HuH-7.5 (cell line): Measurements from ENCODE around the gene EIPR1.

ENCODE experiments used
- DNase-seq: peaks from one replicate; pipeline ENCODE4 v3.0.0; 2011; ENCODE audit warnings: low spot score

The EIPR1 gene

DNA sequence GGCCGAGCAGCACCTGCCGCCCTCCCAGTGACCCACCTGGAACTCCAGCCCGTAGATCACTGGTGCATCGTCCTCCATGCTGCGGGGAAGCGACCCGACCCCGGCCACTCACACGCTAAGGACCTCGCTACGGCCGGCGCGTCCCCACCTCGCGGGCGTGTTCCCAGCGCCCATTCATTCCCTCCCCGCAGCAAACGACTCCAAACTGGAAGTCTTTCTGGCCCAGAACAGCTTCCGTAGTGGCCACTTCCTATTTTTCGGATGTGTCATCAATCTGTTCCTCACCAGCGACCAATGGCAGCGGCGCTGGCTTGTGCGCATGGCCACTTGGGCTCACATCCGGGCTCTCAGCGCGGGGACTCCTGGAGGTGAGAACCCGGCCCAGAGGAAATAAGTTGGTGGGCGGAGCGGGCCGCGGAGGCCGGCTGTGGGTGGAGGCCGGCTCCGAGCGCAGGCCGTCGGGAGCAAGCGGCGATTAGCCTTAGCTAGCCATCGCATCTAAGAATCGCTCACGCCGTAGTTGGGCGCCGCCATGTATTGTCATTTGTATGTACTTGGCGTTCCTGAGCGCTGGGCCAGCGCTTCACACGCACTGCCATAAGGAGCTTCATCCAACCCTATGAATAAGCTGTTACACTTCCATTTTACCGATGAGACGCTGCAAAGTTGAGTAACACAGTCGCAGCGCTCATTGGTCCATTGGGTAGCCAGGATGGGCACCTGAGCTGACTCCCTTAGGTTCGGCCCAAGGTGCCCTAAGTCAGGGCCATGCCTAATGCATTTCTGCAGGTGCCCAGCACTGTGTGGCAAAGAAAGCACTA, at the start of gene EIPR1:
Gene EIPR1 (minus strand): TSS at position 207 of the 821 bp plus-strand sequence. CDS start 129 bp downstream, at position 78.
- peak; percentile 95 for DNase-seq

DNA sequence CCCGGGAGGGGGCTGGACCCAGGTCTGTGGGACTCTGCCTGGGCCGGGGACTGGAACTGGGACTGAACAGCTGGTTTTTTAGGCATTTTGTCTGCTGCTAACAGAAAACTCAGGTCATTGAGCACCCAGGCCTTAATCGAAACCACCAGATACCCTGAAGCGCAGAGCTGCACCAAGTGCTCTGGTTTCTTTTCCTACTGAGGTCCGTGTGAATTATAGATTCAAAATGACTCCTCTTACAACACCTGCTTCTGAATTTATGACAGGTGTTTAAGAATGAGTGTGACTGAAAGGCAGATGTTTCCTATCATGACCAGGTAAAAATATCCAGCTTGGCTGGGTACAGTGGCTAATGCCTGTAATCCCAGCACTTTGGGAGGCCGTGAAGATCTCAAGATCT, 49.7 kb upstream of the EIPR1 start:
- no peak for DNase-seq

DNA sequence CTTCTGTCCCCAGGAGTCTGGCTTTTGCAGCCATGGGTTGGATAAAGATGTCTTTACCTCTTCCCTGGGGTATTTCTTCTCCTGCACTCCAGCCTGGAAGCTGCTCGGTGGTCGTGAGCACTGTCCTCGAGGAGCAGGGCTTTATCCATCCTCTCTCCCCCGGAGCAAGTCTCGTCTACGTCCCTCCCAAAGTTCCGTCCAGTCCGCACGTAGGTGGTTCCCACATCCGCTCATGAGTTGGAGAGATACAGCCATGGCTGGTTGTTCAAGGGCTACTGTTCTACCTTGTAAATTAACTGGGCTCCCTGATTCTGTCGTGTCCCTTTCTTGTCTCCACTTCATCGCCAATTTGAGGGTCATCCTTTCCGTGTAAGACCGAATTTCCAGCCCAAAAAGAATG, 49.0 kb upstream of the EIPR1 start:
- DNase-seq = no peak

DNA sequence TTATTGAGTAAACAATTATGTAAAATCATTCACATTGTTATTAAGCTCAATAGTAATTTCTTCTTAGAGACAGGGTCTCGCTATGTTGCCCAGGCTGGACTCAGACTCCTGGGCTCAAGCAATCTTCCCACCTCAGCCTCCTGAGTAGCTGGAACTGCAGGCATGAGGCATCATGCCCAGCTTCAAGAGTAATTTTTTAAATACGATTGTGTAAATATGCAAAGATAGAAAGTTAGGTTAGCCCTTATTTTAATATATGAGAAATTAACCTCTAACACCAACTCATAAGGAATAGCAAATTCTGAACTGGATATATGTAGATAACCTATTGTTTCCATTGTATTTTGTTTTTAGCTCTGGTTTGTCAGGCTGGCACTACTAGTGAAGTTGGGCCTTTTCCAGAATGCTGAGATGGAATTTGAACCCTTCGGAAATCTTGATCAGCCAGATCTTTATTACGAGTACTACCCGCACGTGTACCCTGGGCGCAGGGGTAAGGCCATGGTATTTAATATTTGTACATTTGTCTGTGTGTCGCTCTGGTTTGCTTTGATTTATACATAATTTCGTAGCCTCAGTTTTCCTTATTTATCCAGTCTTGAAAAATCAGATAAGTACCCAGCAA, 46.7 kb upstream of the EIPR1 start:
- no peak for DNase-seq

DNA sequence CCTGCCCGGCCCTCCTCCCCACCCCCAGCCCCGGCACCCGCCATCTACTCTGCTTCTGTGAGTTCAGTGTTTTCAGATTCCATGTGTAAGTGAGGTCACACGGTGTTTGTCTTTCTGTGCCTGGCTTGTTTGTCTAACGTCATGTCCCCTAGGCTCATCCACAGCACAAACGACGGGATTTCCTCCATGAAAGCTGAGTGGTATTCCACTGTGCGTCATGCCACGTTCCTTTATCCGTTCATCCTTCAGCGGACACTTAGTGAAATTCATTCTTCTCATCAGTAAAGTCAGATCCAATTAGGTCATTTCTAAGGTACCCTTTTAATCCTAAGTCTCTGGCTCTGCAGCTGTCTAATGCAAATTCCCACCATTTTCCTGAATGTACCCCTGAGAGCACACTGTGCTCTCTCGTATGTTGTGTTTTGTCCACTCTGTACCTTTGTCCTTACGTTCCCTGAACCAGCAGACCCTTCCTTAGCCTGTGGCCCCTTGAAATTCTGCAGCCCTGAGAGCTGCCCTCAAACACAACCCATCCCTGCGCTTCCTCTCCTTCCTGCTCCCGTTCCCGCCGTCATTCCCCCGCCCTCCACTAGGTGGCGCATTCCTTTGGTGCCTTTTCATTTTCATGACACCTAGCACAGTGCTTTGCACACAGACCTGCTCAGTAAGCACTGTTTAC, 46.0 kb upstream of the EIPR1 start:
- peak; percentile 65 for DNase-seq

DNA sequence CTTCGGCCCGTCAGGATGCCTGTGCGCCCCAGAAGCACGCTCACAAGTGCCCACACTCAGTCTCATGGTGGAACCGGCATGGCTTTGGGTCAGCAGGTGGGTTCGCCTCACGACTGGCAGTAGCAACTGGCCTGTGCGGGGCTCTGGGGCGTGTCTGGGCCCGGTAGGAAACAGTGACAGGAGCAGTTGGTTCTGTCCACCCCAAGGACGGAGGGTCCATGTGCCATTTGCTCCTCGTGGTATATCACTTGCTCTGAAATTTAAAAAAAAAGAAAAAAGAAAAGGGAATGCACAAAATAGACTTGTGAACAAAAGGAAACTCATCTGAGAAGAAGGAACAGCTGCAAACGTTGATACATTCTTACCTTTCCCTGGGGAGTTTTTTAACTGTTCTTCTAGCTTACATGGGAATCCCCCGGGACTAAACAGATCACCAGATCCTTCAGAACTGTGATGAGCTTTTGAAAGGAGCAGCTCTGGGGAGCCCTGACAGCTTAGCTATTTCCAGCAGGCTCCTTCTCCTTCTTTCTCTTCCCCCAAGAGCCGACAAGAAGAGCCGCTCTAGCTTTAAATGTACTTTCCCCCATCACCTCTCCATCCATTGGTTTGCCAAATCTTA, 44.7 kb upstream of the EIPR1 start:
- DNase-seq = no peak

DNA sequence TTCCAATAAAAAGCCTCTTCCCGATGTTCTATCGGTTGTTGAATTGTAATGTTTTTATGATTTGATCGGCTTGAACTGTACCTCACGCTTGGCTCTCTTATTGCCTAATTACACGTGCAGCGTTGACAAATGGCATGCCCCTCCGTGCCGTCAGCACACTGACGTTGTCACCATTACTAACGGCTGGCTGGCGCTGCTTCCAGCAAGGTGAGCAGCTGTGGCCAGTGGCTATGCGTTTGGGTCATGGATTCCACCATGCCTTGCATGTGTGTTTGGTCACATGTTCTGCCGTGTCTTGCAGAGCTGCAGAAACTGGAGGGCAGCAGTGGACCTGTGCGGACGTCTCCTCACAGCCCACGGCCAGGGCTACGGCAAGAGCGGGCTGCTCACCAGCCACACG, 44.0 kb upstream of the EIPR1 start:
- no peak for DNase-seq

DNA sequence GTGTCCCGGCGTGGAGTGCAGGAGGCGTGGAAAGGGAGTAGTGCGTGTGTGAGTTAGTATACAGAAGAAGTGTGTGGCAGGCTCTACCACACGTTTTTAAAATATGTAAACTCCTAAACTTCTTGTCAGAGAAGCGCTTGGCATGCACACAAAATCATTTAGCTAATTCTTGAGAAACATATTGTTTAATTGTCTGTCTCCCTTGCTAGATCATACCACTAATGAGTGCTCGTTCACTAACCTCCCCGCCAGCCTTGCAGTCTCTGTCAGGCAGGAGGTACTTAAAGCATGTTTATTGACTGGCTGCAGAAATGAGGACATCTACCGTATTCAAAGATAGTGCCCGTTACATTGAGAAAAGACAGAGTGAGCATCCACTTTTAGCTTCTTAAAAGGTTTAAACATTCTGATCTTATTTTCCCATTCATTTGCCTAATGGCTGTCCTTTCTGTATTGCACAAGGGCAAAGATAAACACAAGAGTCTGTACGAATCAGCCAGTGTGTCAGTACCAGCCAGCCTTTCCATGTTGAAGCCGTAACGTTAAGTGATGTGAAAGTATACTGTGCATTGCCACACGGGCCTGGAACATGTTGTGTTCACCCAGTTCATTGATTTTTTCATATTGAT, 43.3 kb upstream of the EIPR1 start:
- DNase-seq = no peak

DNA sequence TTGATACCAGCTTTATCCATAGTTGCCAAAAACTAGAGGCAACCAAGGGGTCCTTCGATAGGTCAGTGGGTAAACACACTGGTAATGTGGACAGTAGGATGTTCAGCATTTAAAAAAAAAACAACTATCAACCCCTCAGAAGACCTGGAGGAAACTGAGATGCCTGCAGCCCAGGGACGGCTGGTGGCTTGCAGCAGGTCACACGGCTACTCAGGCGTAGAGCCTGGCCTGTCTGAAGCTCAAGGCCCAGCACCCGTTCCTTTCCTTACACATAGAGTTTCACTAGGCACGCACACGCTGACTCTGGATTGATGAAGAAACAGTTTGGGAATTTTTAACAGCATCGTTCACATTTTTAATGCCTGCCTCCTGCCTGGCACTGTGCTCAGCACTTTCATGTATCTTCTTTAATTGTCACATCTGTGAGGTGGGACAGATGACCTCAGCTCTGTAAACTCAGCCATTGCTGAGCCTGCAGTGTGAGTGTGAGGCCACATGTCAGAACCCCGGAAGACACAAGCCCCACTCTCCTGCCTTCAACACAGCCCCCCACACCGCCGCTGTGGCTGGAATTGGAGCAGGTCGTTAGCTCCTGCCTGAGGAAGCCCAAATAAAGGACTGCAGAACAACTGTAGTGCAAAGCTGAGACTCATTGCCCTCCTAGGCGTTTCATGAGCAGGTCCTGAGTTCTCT, 42.6 kb upstream of the EIPR1 start:
- DNase-seq = no peak

DNA sequence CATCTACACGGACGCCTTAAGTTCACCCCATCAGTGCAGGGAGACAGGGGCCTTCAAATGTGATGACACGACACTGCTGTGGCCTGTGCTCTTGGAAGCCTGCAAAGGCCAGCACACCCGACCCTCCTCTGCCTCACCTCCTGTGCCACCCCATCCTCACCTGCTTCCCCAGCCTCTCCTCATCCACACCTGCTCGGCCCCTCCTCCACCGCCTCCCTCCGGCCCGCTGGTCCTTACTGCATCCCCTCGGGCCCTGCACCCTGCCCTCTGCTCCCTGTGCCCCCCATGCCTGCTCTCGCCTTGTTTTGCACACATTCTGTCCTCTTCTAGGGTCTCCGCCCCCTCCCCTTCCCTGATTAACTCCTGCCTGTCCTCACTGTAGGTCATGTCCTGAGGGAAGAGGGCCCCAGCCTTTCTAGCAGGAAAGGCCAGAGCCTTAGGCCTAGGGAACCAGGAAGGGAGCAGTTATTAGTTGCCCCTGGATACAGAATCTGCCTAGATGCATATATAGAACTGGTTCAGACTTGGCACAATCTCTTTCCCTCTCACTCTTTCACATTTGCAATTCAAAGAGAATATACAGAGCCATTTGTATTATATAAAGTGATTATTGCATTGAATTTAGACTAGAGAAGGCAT, 41.3 kb upstream of the EIPR1 start:
- no peak for DNase-seq

DNA sequence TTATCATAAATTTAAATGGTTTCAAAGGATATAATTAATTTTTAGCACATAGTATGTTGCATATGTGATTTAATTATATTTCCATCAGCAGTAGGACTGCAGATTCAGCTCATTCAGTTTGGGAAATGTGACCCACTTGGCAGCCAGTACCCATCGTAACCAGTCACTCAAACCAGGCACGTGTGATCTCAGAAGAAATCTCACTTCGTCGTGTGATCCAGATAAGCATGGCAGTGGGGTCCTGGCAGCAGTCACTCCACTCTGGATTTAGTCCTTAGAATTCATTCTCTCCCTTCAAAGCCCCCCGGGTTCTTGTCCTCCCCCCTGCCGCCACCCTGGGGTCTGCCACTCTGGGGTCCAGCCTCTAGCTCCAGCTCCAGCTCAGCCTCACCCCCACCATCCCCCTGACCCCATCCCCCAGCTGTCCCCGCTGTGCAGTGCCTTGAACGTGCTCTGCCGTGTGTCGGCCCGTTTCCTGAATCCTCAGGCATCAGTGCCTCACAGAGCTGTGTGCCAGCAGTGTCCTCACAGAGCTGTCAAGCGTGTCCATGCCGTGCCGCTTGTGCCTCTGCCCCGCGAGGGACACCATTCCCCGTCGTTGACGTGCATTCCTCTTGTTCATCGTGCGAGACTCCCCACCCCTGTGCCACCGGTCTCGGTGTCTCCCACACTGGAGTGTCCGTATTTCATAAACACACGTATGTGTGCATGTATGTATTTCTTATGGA, 36.7 kb upstream of the EIPR1 start:
- no peak for DNase-seq

DNA sequence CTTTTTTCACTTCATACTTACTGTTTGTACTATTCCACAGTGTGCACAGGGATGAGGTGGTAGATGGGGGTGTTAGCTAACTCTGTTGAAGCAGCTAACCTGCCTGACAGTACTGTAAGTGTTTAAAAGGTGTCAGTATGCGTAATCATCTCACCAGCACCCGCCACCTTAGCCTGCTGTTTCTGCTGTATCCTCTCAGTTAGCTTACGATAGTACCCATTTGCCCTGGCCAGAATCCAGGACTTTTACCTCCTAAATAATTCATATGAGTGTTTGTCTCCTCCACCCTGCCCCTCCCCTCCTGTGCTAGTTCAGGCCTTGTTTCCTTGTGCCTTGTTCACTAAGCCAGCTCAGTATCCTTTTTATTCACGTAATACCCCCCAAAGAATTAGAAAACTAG, 36.1 kb upstream of the EIPR1 start:
- no peak for DNase-seq

DNA sequence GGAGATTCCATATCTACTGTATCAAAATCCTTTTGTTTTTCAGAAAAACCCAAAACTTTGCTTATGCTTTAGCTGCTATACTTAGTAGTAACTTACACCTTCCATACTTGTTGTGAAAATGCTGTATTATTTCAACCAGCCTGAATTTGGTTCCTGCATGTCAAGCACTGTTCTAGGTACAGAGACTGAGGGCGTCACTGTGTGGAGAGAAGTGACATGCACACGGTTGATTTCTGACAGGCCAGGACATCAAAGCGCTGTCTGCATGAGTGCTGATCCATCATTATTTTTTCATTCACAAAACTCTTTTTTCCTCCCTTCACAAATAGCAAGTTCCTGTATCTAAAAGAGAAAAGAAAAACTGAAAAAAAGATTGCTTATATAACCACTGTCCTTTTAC, 33.5 kb upstream of the EIPR1 start:
- no peak for DNase-seq

DNA sequence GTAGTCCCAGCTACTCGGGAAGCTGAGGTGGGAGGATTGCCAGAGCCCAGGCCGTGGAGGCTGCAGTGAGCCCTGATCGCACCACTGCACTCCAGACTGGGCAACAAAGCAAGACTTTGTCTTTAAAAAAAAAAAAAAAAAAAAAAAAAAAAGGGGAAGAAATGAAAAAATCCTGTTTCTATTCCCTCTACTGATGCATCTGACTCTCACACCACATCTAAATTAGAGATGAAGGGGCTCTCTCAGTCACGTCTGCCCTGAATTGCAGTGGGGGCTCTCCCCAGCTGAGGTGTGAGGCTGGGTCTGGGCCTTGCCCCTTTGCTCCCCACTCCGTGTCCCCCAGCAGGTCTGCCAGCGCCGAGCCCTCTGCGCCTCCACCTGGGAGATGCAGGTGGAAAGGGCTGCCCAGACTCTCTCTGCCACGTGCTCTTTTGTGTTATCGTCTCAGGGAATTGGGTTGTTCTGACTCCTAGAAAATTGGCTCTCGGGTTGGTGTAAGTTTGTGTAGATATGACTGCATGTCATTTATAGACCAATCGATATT, 32.1 kb upstream of the EIPR1 start:
- no peak for DNase-seq

DNA sequence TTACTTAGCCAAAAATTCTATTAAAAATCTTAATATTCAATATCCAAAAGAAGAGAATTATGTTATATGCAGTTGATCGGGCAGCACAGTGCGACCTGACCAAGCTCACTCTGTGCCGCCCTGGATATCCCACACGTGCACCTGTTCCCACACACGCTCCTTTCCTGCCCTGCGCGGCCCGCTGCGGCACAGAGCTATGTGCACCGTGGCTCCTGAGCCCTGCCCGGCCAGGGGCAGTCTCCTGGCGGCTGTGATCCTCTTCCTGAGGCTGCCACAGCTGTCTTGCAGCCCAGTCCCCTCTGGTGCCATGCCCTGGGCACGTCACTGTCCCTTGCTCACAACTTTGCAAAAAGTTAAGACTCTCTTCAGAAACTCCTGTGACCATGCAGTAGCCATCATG, 31.2 kb upstream of the EIPR1 start:
- DNase-seq = no peak

DNA sequence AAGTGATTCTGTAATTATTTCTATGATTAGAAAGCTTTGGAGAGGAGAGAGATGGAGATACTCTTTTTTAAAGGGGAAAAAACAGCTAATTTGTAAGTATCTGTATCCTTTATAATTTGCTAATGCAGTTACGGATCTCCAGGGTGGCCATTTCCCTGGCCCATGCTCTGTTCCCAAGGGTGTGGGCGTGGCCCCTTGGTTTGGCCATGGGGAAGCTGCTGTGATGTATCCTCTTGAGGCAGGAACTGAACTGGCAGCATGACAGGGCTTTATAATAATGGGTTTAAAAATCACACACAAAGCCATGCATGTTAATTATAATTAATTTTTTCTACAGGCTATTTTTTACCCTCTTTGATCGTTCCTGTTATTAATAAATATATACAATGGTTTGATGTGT, 28.9 kb upstream of the EIPR1 start:
- no peak for DNase-seq

DNA sequence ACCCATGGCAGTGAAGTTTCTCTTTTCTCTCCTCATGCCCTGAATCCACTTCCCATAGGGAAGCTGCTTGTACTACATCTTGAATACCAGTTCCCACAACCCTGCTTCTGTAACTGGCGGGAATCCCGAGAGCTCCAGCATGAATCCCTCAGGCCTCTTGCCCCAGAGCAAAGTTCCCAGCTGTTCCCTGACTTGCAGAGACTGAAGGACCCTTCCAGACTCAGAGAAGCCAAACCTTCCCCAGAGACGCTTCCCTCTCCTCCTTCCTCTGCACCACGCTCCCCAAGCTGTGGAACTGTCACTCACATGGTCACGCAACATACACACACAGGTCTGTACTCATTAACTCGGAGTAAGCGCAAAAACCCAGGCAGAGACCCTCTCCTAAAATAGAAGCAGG, 28.3 kb upstream of the EIPR1 start:
- DNase-seq = no peak

DNA sequence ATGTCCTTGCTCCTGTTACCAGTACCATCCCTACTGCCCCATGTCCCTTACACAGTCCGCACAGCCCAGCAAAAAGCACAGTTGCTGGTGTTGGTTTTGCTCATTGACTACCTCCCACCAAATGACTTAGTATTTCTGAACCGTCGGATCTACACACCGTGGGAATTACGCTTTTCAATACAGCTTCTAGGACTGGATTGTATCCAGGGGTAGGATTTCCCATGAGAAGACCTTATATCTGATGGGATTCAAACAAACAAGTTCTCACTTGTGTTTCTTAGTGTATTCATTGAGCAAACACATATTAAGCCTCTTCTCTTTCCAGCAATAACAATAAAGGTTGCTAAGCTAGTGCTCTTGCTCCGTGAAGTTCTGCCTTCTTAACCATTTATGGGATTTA, 27.7 kb upstream of the EIPR1 start:
- DNase-seq = no peak

DNA sequence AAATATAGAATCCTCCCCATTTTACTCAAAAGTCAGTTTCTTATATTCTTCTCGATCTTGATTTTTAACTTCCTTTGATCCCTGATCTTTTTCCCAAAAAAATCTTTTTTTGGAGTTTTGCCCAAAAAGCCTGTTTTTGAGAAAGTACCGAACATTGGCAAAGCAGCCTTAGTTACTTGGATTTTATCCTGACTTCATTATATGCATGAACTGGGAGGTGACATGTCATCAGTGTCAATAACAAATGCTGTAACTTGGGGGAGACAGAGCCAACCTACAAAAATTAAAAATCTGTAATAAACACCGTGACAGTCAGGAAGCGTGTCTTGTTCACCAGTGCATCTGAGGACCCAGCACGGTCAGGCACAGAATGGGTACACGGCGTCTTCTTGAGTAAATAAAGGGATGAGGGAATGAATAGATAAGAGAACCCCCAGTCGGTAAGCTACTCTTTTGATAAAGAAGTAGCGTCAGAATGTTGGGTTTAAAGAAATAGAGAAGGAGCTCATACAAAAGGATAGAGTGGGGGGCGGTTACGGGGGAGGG, 26.8 kb upstream of the EIPR1 start:
- DNase-seq = no peak
